Measurements from ENCODE around the gene FAM222A. TPM values are rescaled to one million over a fixed set of nuclear protein-coding genes. Genes with fewer than 3 reads are reported as not detected.

Gene FAM222A
- total RNA-seq, 1 experiment from 2014 or later, result 2.8 TPM

- WGBS (ENCODE audit: extremely low coverage, insufficient read length, low lambda C conversion rate), result no CpG with 5 or more reads among the region's 3 CpGs
- no peak overlapping the region for H2BK15ac ChIP-seq (ENCODE audit: low read depth, low read length)
Measured at GRCh38 chr12:109803678-109804077, 90.1 kb downstream of the FAM222A start.

More at GRCh38 chr12:109803678-109804077, 90.1 kb downstream of the FAM222A start:
- no peak overlapping the region for H3T11ph ChIP-seq (ENCODE audit: low read length)
- H3K4me2 ChIP-seq (ENCODE audit: insufficient read depth, insufficient read length, low read length), result no peak overlapping the region
- no peaks in the 10 kb centered on the region for H3K9me3 ChIP-seq (ENCODE audit: control insufficient read depth, low read depth, low read length)
- no peak overlapping the region for H2AK5ac ChIP-seq (ENCODE audit: insufficient read length, low read length)
- H4K91ac ChIP-seq (ENCODE audit: insufficient read length, low read depth, low read length), result no peak overlapping the region
- no peak overlapping the region for H3K14ac ChIP-seq (ENCODE audit: insufficient read depth, low read length)
- H3K9me3 Mint-ChIP-seq, result no peaks in the 10 kb centered on the region
- no peak overlapping the region for H2AFZ ChIP-seq (ENCODE audit: low read length)
- no peaks in the 10 kb centered on the region for H3K79me2 ChIP-seq (ENCODE audit: insufficient read depth, low read length)
- no peaks in the 10 kb centered on the region for H3K79me1 ChIP-seq (ENCODE audit: insufficient read depth, low read depth, low read length, poor library complexity, severe bottlenecking)
- H3K27ac ChIP-seq (ENCODE audit: insufficient read length, low read depth, low read length), result no peak overlapping the region
- no peak overlapping the region for H3K56ac ChIP-seq (ENCODE audit: insufficient read length, low read depth, low read length)
- H2BK120ac ChIP-seq (ENCODE audit: low read depth, low read length, poor library complexity, severe bottlenecking), result no peak overlapping the region
- H2BK12ac ChIP-seq (ENCODE audit: insufficient read length, low read depth, low read length), result no peak overlapping the region
- no peak overlapping the region for H2BK5ac ChIP-seq (ENCODE audit: insufficient read length, low read length)
- no peak overlapping the region for H3K18ac ChIP-seq (ENCODE audit: insufficient read length, low read depth, low read length)
- H4K5ac ChIP-seq (ENCODE audit: insufficient read length, low read depth, low read length), result no peak overlapping the region
- no peak overlapping the region for H4K8ac ChIP-seq (replicated peaks; ENCODE audit: insufficient read length, low read depth, low read length)
- no peak for TF ChIP-seq CTCF (conservative IDR thresholded peaks at IDR 0.05)
- no peaks in the 10 kb centered on the region for H3K27me3 ChIP-seq (ENCODE audit: insufficient read depth, low read length)
- DNase-seq, result no peak
- no peak overlapping the region for H2BK20ac ChIP-seq (ENCODE audit: low read depth, low read length, poor library complexity, severe bottlenecking)
- no peaks in the 10 kb centered on the region for H3K4me1 ChIP-seq (ENCODE audit: insufficient read depth, low read length)
- H3K23me2 ChIP-seq (ENCODE audit: insufficient read length, low read depth, low read length, poor library complexity, severe bottlenecking), result no peaks in the 10 kb centered on the region
- no peak overlapping the region for H3K9ac ChIP-seq (ENCODE audit: extremely low read depth, insufficient read length, low read length)
- peaks cover 1% of the 10 kb centered on the region for H4K20me1 ChIP-seq (ENCODE audit: control insufficient read depth, insufficient read depth, insufficient read length)
- H3K23ac ChIP-seq (ENCODE audit: insufficient read length, low read depth, low read length), result no peak overlapping the region
- H3K27ac Mint-ChIP-seq, result no peak overlapping the region; a peak in 1 of 7 replicates
- H3K4ac ChIP-seq (ENCODE audit: low read depth, low read length), result no peak overlapping the region
- H3K4me3 Mint-ChIP-seq, result no peak overlapping the region
- peaks cover 0 to 6% (median 0%) of the 10 kb centered on the region in 3 experiments; a peak in 1 of 7 replicates for H3K36me3 Mint-ChIP-seq (ENCODE audit: insufficient read depth in 1 of 3, low read depth in 3 of 3)
- peaks cover 0 to 2% of the 10 kb centered on the region in 2 experiments; a peak in 2 of 4 replicates for H3K4me1 Mint-ChIP-seq
- H3K27me3 Mint-ChIP-seq (ENCODE audit: low read depth), result no peaks in the 10 kb centered on the region

All from H9 (cell line).